GM06990 (cell line): ENCODE data around the gene ULK4.

Experiments
- DNase-seq: peaks from one replicate; pipeline ENCODE4 v3.0.0-alpha.2; 2011; ENCODE audit not compliant: insufficient read length; ENCODE audit errors: extremely low read depth
- H3K27me3 ChIP-seq: replicated peaks from 2 replicates; pipeline ENCODE4 v1.6.0; 2011; ENCODE audit warnings: low read length; ENCODE audit not compliant: control insufficient read depth, insufficient read depth
- H3K36me3 ChIP-seq: 2 replicates; pipeline ENCODE4 v1.5.1; 2011; ENCODE audit warnings: low read length; ENCODE audit not compliant: control insufficient read depth, insufficient read depth
- H3K4me3 ChIP-seq: replicated peaks from 2 replicates; pipeline ENCODE4 v1.5.1; 2011; ENCODE audit warnings: low read depth, mild to moderate bottlenecking, control low read depth, low read length
- TF ChIP-seq, protein P1 (sequence below): IDR thresholded peaks from 2 replicates; pipeline ENCODE4 v1.5.1; 2011; ENCODE audit warnings: low read length, control low read depth, mild to moderate bottlenecking, inconsistent platforms; ENCODE audit not compliant: insufficient read depth, poor library complexity, severe bottlenecking

ULK4 gene

DNA sequence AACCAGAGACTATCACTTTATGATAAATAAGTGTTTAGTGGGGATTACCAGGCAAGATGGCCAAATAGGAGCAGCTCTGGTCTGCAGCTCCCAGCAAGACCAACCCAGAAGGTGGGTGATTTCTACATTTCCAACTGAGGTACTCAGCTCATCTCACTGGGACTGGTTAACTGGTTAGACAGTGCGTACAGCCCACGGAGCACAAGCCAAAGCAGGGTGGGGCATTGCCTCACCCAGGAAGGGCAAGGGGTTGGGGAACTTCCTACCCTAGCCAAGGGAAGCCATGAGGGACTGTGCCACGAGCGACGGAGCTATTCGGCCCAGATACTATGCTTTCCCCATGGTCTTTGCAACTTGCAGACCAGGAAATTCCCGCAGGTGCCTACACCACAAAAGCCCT is 591.6 kb downstream of the ULK4 start:
- Histone ChIP-seq H3K27me3 (no peaks in the 10 kb centered on the region), H3K36me3 (no peaks in the 10 kb centered on the region), H3K4me3 (no peak overlapping the region)
- DNase-seq: no peak
- TF ChIP-seq, protein P1, sequence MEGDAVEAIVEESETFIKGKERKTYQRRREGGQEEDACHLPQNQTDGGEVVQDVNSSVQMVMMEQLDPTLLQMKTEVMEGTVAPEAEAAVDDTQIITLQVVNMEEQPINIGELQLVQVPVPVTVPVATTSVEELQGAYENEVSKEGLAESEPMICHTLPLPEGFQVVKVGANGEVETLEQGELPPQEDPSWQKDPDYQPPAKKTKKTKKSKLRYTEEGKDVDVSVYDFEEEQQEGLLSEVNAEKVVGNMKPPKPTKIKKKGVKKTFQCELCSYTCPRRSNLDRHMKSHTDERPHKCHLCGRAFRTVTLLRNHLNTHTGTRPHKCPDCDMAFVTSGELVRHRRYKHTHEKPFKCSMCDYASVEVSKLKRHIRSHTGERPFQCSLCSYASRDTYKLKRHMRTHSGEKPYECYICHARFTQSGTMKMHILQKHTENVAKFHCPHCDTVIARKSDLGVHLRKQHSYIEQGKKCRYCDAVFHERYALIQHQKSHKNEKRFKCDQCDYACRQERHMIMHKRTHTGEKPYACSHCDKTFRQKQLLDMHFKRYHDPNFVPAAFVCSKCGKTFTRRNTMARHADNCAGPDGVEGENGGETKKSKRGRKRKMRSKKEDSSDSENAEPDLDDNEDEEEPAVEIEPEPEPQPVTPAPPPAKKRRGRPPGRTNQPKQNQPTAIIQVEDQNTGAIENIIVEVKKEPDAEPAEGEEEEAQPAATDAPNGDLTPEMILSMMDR: no peak

DNA sequence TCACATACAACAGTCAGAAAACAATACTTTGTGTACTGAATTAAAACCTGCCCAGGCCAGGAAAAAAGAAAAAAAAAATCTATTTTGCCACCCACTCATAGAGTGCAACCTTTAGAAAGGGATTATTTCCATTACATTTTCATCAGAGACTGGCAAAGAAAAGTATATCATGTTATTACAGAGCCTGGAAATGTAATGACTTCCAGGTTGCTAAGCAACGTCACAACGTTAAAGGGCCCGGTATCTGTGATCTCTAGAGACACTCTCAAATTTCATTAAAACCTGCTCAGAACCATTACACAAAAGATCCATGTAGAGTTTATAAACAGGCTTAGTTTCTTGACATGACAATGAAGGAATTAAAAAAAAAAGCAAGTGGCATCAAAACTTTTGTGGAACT is 592.1 kb downstream of the ULK4 start:
- Histone ChIP-seq H3K27me3 (no peaks in the 10 kb centered on the region), H3K36me3 (no peaks in the 10 kb centered on the region), H3K4me3 (no peak overlapping the region)
- TF ChIP-seq, protein P1: no peak
- DNase-seq: no peak

DNA sequence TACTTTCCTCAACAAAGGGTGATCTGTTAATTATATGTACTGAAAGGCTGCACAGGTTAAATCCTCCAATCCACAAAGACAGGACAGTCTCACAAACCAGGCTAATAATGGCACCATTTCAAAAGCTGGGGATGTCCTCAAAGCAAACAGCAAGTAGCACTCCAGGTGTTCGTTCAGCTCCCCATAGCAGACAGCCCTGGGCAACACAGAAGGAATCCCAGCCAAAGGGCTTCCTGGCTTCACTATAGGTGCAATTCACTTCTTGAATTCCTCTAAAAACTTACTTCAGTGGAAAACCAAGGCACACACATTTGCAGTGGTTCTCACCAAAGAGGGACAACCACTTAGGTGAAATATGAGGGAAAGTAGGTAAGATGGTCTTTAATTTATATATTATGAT is 595.9 kb downstream of the ULK4 start:
- Histone ChIP-seq H3K27me3 (no peaks in the 10 kb centered on the region), H3K4me3 (no peak overlapping the region), H3K36me3 (no peaks in the 10 kb centered on the region)
- no peak for DNase-seq
- TF ChIP-seq, protein P1: no peak

DNA sequence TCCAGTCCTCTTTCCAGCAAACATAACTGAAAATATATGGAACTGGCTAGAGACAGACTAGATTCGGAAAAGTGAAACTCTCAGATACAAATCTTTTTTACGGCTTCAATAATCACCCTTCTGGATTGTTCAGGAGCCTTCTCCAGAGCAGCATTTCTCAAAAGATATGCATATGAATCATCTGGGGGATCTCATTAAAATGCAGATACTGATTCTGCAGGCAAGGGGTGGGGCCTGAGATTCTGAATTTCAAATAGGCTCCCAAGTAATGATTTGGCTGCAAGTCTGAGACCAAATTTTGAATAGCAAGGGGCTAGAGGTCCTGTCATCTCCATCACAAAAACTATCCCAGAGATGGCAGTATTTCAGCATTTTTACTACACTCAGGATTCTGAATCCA is 597.2 kb downstream of the ULK4 start:
- Histone ChIP-seq H3K36me3 (no peaks in the 10 kb centered on the region), H3K27me3 (no peaks in the 10 kb centered on the region), H3K4me3 (no peak overlapping the region)
- TF ChIP-seq, protein P1: no peak
- no peak for DNase-seq

DNA sequence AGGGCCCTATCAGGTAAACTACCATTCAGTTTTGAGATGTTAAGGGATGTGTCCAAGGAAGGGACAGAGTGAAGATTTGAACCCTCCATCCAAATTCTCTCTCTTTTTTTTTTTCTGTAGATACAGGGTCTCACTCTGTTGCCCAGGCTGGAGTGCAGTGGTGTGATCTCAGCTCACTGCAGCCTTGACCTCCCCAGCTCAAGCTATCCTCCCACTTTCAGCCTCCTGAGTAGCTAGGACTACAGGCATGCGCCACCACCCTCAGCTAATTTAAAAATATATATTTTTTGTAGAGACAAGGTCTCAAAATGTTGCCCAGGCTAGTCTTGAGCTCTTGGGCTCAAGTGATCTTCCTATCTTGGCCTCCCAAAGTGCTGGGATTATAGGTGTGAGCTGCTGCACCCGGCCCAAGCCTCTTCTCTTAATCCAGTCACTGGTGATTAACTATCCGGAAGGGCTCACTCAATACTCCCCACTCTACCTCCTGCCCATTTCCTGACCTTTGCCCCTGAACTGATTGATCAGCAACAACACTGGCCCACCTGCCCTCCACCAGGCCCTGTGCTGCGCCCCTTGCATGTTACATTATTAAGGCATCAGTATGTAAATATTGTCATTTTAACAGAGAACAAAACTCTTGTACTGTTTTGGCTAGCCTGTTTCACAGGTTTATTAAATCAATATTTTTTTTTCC is 597.9 kb downstream of the ULK4 start:
- no peaks in the 10 kb centered on the region for H3K27me3 ChIP-seq
- TF ChIP-seq, protein P1: no peak
- no peak for DNase-seq
- no peak overlapping the region for H3K4me3 ChIP-seq
- no peaks in the 10 kb centered on the region for H3K36me3 ChIP-seq
